Sigmoid colon (tissue), 4 donors: ENCODE data around the gene CABLES2.

Source experiments
- CTCF ChIP-seq, 4 experiments: fragments of 450-650 bp in 3 of 4; fragments of 200-600 bp in 1 of 4; IDR thresholded peaks; one replicate each; pipeline ENCODE4 v1.5.1; 2016 to 2019; ENCODE audit warnings: antibody characterized with exemption in 4 of 4, mild to moderate bottlenecking in 3 of 4, moderate library complexity in 2 of 4
- POLR2AphosphoS5 ChIP-seq, 4 donors: sonication (generic); formaldehyde crosslinking; IDR thresholded peaks; one replicate each; pipeline ENCODE4 v1.6.1; 2017; ENCODE audit warnings: antibody characterized with exemption in 4 of 4

GRCh38 chr20:62408055-62408454 lies 970 bp upstream of the CABLES2 start:
- no peak for TF ChIP-seq CTCF (IDR thresholded peaks at IDR 0.05)
- TF ChIP-seq POLR2AphosphoS5 (IDR thresholded peaks at IDR 0.05): no peak
